ENCODE data around the gene NEK9.

Gene NEK9

DNA sequence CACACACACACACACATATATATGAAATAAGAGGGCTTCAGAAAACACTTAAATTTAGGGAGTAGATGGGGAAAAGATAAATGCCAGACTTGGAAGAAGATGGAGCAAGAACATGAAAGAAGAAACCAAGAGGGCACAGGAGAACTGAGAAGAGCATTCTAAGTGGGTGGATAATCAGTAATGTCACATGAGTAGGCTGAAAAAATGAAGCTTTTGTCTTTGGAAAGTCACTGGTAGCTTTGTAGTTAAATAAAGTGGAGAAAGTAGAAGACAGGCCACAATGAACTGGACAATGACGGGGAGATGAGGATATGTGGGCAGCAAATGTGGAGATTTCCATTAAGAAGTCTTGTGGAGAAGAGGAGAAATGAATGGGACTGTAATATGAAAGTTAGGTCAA lies 59.6 kb downstream of the NEK9 start:
- DNase-seq (ENCODE audit: low spot score) = no peak

DNA sequence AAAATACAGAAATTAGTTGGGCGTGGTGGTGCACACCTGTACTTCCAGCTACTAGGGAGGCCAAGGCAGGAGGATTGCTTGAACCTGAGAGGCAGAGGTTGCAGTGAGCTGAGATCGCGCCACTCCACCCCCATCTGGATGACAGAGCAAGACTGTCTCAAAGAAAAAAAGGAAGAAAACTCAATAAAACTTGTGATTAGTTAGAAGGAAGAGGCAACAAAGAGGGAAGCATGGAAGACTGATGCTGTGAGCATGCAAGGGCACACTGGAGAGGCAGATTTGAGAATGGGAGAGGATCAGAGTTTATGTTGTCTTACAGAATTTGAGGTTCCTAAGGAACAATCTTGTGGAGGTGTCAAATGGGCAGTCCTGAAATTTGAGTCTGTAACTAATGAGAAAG lies 60.2 kb downstream of the NEK9 start:
- DNase-seq (ENCODE audit: low spot score) = no peak

DNA sequence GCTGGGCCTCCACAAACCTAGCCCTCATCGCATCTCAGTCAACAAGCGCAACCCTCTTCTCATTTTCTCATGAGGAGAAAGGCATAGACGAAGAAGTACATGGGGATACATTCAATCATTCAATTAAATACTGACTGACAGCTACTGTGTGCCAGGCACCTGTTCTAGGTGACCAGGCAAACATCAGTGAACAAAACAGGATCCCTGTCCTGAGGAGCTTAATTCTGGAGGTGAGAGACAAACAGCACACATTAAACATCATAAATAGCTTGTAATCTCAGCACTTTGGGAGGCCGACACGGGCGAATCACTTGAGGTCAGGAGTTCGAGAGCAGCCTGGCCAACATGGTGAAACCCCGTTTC lies 62.7 kb downstream of the NEK9 start:
- DNase-seq (ENCODE audit: low spot score) = no peak

DNA sequence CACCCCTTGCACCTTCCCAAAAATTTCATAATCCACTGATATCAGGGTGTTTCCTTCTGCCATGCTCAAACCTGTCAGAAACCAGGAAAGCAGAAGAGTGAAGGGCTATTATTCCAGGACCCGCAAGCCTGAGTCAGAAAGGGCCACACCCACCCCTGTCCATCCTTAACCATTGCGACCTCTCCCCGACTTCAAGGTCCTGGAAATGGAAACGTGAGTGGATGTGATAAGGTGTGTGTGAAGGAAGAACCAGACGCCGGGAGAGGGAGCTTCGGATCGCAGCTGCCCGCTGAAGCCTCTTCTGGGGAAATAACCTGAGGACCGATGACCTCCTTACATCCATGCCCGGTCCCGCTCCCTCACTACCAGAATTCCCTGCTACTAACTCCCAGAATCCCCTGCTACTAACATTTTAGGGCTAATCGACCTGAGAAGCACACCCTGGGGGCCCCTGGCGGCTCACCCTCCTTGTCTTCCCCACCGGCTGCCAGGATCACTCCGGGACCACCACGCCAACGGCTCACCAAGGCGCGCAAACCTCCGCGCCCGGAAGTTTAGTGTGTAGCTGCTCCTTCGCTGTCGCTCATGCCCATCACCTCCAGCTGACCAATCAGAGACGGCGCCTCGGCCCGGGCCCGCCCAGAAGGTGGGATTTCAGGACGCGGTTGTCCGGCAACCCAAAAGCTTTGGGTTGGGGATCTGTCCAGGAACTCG lies 63.2 kb downstream of the NEK9 start, which contains the start of gene ACYP1:
Gene ACYP1 (minus strand): TSS at position 534 of the 714 bp plus-strand sequence. CDS start 471 bp downstream, at position 63.
- peak; percentile 94 for DNase-seq (ENCODE audit: low spot score)

DNA sequence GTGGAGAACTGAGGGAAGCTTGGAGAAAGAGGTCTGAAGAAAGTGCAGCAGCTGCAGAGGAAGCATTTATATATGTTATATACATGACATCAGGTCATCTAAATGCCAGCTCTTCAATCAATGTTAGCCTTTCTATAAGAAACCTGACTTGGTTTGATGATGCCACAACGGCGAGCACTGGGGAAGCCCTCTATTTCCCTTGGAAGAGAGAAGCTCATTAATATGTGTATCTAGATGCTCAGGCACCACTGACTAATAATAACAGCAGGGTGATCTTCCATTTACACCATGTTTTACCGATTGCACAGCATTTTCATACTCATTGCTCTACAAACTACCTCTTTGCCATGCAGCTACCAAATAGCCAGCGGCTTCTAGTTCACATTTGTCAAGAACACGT lies 63.8 kb downstream of the NEK9 start:
- DNase-seq (ENCODE audit: low spot score) = no peak

DNA sequence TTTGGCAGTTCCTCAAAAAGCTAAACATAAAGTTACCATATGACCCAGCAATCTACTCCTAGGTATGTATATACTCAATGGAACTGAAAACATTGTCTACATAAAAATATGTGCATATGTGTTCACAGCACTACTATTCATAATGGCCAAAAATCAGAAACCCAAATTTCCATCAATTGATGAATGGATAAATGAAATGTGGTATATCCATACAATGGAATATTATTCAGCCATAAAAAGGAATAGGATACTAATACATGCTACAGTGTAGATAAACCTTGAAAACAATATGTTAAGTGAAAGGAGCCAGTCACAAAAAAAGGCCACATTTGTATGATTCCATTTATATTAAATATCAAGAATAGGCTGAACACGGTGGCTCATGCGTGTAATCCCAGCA lies 66.4 kb downstream of the NEK9 start:
- no peak for DNase-seq (ENCODE audit: low spot score)

DNA sequence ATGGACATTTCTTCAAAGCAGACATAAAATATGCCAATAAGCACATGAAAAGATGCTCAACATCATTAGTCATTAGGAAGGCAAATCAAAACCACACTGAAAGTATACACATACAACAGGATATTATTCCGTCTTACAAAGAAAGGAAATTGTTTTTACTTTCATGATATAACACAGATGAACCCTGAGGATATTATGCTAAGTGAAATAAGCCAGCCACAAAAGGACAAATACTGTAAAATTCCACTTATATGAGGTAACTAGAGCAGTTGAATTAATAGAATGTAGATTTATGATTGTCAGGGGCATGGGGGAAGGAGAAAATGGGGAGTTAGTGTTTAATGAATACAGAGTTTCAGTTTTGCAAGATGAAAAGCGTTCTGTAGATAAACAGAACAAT lies 67.2 kb downstream of the NEK9 start:
- no peak for DNase-seq (ENCODE audit: low spot score)

DNA sequence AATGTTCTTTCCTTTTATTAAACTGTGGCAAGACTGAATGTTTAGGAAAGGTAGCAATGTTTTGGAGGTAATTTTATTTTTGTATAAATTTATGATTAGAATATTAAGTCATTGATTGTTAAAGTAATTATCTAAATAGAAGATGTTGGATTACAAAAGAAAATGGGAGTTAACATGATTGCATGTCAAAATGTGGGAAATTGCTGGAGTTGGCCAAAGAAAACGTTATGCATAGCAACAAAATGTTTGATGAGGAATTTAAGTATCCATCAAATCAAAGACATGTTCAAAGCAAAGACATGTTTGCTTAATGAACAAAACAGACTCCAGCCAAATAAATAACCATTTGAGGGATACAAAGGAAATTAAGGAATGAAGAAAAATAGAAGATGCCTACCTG lies 72.4 kb downstream of the NEK9 start:
- DNase-seq (ENCODE audit: low spot score) = no peak

DNA sequence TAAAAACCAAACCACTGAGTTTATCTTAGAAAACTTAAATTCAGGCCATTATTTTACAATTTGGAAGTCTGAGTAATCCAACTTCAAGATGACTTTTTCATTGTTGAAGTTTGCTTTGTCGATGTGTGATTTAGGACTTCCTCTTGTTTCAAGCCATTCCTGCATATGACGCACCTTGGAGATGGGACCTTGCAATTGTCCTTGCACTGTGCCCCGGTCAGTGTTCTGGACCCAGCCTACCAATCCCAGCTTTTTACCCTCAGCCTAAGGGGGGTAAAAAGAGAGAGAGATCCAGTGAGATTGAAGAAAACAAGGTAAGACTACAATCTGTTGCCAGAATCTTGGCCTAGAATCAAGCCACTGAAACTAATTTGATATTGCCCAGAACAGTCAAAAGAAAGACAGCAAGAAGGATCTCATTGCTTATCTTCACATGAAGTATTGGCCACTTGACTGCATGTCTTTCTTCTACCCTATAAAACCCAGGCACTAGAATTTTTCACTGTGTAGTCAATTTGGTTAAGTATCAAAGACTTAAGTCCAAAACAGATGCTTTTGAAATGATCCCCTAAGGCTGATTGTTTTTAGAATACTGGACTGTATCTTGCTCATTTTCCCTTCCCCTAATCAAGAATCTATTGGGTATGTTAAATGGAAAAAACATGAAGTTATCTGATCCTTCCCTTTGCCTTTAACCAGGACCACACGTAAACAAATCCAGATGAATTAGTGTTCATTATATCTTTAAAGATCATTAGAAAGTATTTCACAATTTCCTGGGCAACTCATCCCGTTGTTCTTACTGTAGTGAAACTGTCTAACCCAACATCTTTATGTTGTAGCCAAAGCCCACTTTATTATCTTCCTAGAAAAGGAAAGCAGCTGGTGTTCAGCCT lies 73.2 kb downstream of the NEK9 start:
- no peak for DNase-seq (ENCODE audit: low spot score)

DNA sequence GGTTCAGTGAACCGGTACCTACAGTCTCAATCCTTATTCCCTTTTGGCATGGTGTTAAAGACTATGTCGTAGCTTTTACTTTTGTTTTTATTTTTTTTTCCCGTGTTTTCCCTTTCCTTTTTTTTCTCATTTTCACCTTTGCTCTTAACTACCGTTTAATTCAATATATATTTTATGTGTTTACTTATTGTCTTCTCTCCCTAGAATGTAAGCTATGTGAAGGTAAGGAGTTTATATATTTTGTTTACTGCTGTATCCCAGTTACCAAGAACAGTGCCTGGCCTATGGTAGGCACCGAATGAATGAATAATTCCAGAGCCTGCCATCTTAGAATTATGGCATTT lies 75.3 kb downstream of the NEK9 start:
- no peak for DNase-seq (ENCODE audit: low spot score)

DNA sequence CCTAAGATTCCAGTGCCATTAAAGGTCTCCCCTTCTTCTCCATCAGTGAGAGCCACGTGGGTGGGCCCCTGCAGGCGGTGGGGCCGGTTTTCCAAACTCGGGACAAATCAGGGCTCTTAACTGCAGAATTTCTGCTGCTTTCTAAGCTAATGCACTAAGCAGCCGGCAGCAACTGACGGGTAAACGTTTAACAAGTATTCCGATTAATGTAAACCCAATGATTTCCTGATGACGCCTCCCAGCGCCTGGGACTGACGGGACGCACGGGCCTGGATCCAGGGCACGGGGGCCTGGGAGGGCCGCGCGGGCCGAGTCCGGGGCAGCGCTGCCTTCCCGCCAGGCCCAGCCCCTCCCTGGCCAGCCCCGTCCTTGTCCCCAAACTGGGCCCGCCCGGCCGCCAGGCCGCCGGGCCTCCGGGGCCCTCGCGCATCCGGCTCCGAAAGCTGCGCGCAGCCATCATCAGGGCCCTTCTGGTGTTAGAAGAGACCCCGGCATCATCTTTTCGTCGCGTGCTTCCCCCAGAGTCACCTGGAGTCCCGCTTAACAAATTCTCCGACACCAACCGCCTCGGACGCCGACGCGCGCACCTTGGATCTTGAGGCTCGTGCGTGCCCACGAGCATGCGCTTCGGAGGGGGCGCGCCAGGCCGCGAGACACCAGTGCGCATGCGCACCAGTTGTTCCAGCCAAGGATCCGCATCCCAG lies 75.8 kb downstream of the NEK9 start, which contains the start of gene MLH3:
Gene MLH3 (minus strand): TSS at position 616 of the 704 bp plus-strand sequence. CDS start 1,812 bp downstream, outside the sequence.
- DNase-seq (ENCODE audit: low spot score) = peak; percentile 89

DNA sequence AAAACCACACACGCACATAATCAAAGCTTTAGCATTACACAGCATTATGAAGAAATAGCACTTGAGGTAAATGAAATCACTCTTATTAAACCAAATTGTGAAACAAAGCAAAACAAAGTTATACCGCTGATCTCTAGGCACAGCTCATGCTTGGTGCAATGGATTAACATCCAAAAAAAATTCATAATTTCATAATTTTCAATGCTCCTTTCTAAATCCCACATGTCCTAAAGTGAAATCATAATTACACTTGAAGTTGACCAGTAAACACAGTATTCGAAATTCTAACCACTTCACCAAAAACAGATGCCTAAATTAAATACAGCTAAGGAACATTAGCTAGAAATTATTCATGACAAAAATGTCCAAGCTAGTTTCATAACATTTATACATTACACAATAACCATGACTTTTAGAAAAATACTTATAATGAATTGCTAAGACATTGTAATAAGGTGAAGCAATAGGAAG lies 77.1 kb downstream of the NEK9 start:
- DNase-seq (ENCODE audit: low spot score) = no peak

DNA sequence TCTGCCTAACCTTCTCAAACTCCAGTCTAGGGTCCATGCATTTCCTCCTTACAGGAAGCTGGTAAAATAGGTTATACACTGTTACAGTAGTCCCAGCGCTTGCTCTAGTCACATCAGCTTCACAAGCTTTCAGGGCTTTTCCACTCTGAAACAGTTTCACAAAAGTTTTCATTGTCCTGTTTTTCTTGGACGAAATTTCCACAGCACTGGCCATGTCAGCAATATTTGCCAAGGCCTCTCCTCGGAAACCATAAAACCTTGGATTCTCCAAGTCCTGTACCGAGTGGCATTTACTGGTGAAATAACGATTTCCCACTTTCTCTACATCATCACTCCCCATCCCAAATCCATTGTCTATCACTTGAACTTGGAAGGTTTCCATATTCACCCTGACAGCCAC lies 77.7 kb downstream of the NEK9 start:
- peak; percentile 42 for DNase-seq (ENCODE audit: low spot score)

DNA sequence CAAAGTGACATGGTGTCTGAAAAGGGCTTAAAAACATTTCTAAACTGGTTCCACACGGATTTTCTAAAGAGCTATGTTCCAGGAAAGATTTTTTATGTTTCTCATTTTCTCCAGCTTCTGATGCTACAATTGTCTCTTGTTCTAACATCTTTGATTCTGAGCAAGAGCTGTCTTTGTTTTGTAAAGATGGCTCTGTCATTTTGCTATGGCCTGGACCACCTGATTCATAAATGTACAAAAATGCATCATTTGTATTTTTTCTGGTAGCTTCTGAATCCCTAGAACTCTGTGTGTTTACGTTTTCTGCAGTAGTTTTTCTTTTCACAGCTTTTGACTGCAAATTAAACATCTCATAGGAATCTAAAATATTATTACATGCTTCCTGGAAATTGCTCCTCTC lies 78.7 kb downstream of the NEK9 start:
- DNase-seq (ENCODE audit: low spot score) = no peak

DNA sequence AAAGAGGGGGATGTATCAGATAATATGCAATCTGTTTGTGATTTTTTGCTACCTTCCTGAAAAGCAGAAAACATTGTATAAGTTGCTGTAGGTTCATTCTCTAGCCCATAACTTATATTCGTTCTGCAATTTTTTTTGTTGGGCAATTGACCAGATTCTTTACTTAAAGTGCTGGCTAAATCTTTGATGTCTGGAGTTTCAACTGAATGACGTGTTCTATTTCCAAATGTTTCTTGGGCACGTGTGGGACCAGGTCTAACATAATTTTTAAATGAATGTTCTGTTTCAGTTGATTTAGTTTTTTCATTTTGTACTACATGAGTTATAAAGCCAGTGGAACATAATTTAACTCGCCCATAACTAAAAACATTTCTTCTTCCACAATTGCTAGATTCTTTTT lies 79.3 kb downstream of the NEK9 start:
- DNase-seq (ENCODE audit: low spot score) = no peak

DNA sequence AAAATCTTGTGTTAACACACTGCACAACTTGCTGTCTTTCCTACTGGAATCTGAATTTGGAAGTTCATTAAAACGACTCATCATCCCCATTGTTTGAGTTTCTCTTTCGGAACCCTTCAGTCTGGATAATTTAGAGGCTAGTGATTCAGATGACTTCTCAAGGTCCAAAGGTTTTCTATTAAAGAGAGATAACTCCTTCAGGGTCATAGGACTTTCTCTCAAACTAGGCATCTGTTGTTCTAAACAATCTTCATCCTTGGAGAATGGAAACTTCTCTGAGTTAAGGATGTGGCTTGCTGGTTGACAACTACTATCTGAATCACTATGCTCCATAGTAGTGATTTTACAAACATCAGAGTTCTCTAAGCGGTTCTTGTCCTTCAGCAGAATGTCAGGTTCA lies 79.9 kb downstream of the NEK9 start:
- DNase-seq (ENCODE audit: low spot score) = no peak

DNA sequence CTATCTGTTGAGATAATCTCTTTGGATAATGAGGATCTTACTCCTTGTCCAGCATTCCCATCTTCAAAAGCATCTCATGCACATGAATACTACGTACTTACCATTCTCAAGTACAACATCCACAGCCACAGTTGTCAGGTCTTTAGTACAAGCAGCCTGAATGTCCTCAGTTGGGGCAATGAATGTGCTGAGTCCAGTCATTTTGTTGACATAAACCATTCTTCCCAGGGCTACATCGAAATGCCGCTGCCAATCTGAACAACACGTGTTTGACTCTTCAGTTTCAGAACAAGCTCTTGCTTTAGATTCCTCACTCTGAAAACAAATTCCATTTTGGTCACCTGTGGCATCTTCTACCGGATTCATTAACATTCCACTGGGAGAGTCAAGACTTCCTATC lies 80.6 kb downstream of the NEK9 start:
- DNase-seq (ENCODE audit: low spot score) = no peak

DNA sequence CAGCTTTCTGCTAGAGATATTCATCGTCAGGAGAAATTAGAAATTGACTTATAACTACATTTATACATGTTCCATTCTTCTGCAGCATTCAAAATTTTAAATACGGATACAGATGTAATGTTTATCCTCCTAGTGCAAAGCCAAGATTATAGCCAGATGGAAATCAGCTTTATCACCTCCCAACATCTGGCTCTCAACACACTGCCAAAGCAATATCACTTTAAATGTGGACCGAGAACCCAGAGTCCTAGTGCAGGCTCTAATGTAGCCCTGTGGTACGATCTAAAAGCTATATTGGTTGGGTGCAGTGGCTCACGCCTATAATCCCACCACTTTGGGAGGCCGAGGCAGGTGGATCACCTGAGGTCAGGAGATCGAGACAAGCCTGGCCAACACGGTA lies 82.1 kb downstream of the NEK9 start:
- no peak for DNase-seq (ENCODE audit: low spot score)

DNA sequence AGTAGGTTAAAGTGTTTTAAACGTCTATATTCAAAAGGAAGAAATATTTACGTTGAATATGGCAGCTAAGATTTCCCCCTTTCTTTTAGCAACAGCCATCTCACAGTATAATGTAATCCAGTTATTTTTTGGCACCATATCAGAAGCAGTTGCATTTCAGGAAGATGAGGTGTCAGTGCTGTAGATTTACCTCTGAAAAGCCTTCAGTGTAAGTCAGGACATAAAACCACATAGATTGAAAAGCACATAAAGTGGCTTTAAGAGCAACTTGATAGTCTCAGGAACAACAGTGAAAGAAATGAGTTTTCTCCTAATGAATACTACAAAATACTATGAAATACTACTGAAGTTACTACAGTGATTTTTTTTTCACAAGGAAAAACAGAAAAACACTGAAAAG lies 82.5 kb downstream of the NEK9 start:
- DNase-seq (ENCODE audit: low spot score) = no peak

DNA sequence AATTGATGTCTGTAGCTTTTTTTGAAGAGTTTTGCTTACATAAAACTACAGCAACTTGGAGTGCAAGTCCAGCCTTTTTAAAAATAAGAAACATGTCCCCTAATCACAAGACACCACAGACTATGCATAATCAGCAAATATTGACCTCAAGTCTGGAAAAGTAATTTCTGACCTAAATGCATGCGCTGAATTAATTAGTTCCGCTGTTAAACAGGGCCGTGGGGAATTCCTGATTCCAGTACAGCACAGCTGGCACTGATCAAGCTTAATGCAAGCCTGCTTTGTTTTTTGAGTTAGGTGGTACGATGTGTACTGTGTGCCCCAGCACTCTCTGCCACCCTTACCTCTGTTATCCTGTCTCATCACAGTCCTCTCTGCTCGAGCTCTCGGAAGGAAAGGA lies 84.8 kb downstream of the NEK9 start:
- no peak for DNase-seq (ENCODE audit: low spot score)

DNA sequence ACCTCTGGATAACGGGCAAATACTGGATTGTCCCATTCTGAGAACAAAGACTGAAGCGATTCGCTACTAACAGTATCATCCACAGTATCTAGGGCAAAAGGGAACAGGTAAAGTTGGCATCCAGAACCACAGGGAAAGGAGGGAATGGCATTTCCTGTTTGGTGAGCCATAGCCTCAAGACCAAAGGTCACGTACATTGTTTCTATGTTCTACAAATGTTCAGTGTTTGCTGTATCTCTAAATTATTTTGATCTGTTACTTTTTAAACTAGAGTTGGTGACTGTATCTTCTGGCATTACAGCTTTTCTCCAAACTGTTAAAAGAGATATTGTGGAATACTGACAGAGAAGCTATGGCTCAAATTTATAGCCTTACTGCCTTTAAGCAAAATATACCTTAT lies 85.2 kb downstream of the NEK9 start:
- DNase-seq (ENCODE audit: low spot score) = no peak

DNA sequence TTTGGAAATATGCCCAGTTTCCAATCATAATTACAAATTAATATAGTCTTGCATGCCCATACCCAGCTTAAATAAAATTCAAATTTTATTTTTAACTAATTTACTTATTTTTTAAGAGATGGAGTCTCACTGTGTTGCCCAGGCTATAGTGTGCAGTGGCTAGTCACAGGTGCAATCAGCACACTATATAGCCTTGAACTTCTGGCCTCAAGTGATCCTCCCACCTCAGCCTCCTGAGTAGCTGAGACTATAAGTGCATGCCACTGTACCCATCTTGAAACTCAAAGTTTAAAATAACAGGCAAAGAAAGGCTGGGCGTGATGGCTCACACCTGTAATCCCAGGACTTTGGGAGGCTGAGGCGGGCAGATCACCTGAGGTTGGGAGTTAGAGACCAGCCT lies 85.9 kb downstream of the NEK9 start:
- DNase-seq (ENCODE audit: low spot score) = no peak

DNA sequence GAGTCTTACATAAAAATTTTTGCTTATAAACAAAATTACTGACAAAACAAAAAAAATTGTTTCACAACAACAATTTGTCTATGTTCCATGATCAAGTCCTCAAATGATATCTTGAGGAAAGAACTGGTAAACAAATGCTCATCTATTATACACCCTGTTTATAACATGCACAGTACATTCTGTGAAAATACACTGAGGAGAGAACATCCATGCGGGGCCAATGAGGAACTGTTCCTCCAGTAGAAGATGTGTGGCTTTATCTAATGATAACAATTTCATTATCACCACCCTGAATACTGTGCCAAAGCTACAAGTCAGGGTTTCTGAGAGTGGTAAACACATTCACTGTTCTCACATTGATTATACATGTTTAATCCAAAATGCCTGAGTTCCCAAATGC lies 86.3 kb downstream of the NEK9 start:
- DNase-seq (ENCODE audit: low spot score) = no peak

All from Ammon's horn (tissue), 1 donor.